Ascending aorta (tissue), 2 donors: Measurements from ENCODE around the gene RHOC. TPM values are rescaled to one million over a fixed set of nuclear protein-coding genes. Genes with fewer than 3 reads are reported as not detected.
A peak's percentile ranks its signal among the peaks of the same experiment; 100 is the strongest.

Experiments
- DNase-seq, 2 donors: peaks; one replicate each; pipeline ENCODE4 v3.0.0-alpha.2; 2019; ENCODE audit warnings: low spot score in 2 of 2
- H3K27ac ChIP-seq, 2 donors: fragments of 200-600 bp; sonication (generic); one replicate each; pipeline ENCODE4 v1.5.1; 2016 to 2017; ENCODE audit warnings: mild to moderate bottlenecking in 1 of 2
- H3K27me3 ChIP-seq: fragments of 200-600 bp; sonication (generic); one replicate; pipeline ENCODE4 v1.5.1; 2017
- H3K36me3 ChIP-seq, 2 donors: fragments of 200-600 bp; sonication (generic); one replicate each; pipeline ENCODE4 v1.5.1; 2016
- H3K4me1 ChIP-seq, 2 donors: fragments of 200-600 bp; sonication (generic); one replicate each; pipeline ENCODE4 v1.5.1; 2016 to 2017; ENCODE audit warnings: mild to moderate bottlenecking in 1 of 2
- H3K4me3 ChIP-seq, 2 donors: fragments of 200-600 bp; sonication (generic); one replicate each; pipeline ENCODE4 v1.5.1; 2016 to 2017; ENCODE audit warnings: mild to moderate bottlenecking in 1 of 2
- H3K9me3 ChIP-seq, 2 donors: fragments of 200-600 bp; sonication (generic); one replicate each; pipeline ENCODE4 v1.5.1; 2016
- intact Hi-C: fragments of 100-400 bp; cut with DNase I; formaldehyde crosslinking; loops from one replicate; pipeline ENCODE4 v1.15.1; 2023
- total RNA-seq: library from RNA; depleted of rRNA; stranded (reverse); fragments of >200 nt; gene quantifications from one replicate; pipeline ENCODE4 v1.1.0, GENCODE V29; 2016
- TF ChIP-seq, protein P1 (sequence below), 3 experiments: fragments of 200-600 bp in 2 of 3; fragments of 450-650 bp in 1 of 3; sonication (generic) in 2 of 3; IDR thresholded peaks; one replicate each; pipeline ENCODE4 v1.5.1; 2016 to 2019; ENCODE audit warnings: antibody characterized with exemption in 3 of 3, mild to moderate bottlenecking in 1 of 3, moderate library complexity in 1 of 3

The RHOC gene
- total RNA-seq, 1 donor from 2014 or later: 379 TPM

DNA sequence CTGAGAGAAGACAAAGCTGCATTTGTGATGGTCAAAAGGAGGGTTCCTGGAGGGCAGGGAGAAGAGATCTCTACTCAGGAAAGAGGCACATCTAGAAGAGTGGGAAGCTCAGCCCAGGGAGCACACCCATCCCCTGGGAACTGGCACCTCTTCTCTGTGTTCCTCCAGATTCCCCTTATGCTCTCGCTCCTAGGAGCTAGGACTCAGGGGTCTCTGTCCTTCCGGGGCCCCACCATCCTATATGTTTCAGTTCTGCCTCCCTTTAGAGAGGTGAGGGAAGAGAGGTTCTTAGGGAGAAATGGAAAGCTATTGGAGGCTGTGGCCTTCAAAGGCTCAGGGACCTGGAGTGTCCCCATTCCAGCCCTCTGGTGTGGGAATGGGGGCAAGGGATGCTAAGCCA lies 12.8 kb upstream of the RHOC start:
- H3K27ac ChIP-seq: no peak overlapping the region
- no peak overlapping the region for H3K4me3 ChIP-seq
- H3K9me3 ChIP-seq: no peaks in the 10 kb centered on the region
- peak in 1 of 2 donors; percentile 43 for DNase-seq
- no peaks in the 10 kb centered on the region for H3K36me3 ChIP-seq
- peaks cover 3 to 8% of the 10 kb centered on the region in 2 donors for H3K4me1 ChIP-seq
- TF ChIP-seq, protein P1, sequence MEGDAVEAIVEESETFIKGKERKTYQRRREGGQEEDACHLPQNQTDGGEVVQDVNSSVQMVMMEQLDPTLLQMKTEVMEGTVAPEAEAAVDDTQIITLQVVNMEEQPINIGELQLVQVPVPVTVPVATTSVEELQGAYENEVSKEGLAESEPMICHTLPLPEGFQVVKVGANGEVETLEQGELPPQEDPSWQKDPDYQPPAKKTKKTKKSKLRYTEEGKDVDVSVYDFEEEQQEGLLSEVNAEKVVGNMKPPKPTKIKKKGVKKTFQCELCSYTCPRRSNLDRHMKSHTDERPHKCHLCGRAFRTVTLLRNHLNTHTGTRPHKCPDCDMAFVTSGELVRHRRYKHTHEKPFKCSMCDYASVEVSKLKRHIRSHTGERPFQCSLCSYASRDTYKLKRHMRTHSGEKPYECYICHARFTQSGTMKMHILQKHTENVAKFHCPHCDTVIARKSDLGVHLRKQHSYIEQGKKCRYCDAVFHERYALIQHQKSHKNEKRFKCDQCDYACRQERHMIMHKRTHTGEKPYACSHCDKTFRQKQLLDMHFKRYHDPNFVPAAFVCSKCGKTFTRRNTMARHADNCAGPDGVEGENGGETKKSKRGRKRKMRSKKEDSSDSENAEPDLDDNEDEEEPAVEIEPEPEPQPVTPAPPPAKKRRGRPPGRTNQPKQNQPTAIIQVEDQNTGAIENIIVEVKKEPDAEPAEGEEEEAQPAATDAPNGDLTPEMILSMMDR (IDR thresholded peaks at IDR 0.05): no peak
- H3K27me3 ChIP-seq: no peaks in the 10 kb centered on the region
- intact Hi-C loops: loop anchor here (5.0 kb wide), 4 partner anchors 163 to 1093 kb away; partner anchors contain the start of genes MAGI3 and RSBN1

DNA sequence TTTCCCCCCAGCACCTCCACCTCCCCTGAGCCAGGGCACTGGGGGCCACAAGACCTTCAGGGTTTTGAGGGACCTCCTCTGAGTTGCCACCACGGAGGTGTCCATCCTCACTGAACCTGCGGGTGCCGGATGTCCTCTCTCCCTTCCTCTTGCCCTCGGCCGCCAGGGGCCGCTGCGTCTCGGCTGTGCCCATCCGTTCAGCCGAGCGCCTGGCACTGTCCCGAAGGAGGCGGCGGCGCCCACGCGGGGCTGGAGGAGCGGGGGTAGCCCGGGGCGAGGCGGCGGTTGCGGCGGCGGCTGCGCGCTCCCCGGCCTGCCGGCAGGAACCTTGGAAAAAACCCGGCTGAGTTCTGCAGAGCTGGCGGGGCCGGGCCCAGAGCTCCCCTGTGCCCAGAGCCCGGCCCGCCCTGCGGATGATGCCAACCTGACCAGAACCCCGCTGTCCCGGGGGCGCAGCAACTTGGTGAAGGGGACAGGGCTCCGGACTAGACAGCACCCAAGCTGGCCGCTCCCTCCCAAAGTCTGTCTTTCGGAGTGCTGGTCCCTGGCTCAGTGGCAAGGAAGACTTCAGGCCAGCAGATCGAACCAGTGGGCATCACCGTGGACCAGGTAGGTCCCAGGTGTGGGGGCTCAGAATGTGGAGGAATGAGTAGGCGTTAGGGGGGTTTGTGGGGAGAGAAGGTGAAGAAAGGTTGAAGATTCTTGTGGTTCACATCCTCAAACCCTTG lies 11.9 kb upstream of the RHOC start:
- TF ChIP-seq, protein P1 (IDR thresholded peaks at IDR 0.05): peak; percentile 68 to 85 (median 75)
- intact Hi-C loops: loop anchor here (5.0 kb wide), 4 partner anchors 163 to 1093 kb away; partner anchors contain the start of genes MAGI3 and RSBN1
- peaks cover 6 to 9% of the 10 kb centered on the region in 2 donors for H3K4me1 ChIP-seq
- DNase-seq: peak in 1 of 2 donors; percentile 89
- H3K36me3 ChIP-seq: no peaks in the 10 kb centered on the region
- no peak overlapping the region for H3K27ac ChIP-seq
- H3K4me3 ChIP-seq: peak overlapping the region; percentile 12 to 49
- H3K27me3 ChIP-seq: no peaks in the 10 kb centered on the region
- H3K9me3 ChIP-seq: no peaks in the 10 kb centered on the region

DNA sequence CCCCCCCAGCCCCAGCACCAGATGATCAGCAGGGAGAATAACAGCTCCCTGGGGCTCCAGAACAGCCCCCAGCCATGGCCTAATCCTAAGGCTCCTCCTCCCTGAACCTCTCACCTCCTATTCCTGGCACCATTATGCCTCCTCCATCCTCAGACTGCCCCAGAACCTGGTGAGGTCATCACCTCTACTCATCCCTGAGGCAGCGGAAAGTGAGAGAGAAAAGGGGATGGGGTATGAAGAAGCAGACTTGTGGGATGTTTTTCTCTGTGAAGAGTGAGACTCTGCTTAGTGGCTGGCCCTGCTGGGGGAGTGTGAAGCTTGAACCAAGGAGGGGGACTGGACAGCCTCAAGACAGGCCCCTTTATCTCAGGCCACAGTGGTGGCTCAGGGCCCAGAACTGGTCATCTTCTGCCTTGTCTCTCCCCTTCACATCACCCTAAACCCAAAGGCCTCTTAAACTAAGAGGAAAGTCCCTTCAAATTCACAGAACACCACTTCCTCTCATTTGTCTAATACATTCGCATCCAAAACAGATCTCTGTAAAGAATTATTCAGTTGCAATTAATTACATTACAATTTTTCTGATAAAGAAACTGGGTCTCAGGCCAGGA lies 10.4 kb upstream of the RHOC start:
- TF ChIP-seq, protein P1 (IDR thresholded peaks at IDR 0.05): no peak
- Histone ChIP-seq H3K27me3 (no peaks in the 10 kb centered on the region), H3K27ac (no peak overlapping the region), H3K4me1 (peaks cover 6 to 13% of the 10 kb centered on the region in 2 donors), H3K9me3 (no peaks in the 10 kb centered on the region), H3K4me3 (no peak overlapping the region), H3K36me3 (no peaks in the 10 kb centered on the region)
- intact Hi-C loops: loop anchor here (2.0 to 5.0 kb wide), 7 partner anchors 87 to 1095 kb away; partner anchors contain the start of genes LRIG2, MAGI3, RSBN1 and SLC16A1
- DNase-seq: peak in 1 of 2 donors; percentile 53

DNA sequence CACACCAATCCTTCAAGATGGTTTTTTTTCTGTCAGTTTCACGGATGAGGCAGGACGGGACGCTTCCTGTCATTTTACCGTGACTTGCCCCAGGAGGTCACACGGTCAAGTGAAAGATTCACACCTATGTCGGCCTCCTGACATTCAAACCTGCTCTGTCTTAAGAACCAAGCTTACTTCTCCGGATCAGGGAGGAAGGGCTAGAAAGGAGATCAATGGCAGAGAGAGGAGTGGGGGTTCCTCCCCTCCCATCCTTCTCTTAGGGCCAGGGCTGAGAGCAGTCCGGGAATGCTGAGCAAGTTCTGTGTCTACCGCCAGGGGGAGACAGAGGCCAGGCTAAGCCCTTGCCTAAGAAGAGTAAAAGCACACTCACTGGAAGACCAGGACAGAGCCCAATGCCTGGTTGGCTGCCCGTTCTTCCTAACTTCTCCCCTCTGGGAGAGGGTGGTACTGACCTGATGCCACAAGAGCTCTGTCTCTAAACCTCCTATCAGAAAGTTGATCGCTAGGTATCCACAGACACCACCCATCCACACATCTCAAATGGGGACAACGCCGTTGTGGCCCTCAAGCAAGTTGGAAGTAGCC lies 9.3 kb upstream of the RHOC start:
- Histone ChIP-seq H3K4me1 (peaks cover 6 to 13% of the 10 kb centered on the region in 2 donors), H3K27ac (peak overlapping the region; percentile 62 to 63), H3K36me3 (no peaks in the 10 kb centered on the region), H3K9me3 (no peaks in the 10 kb centered on the region), H3K4me3 (peak overlapping the region; percentile 80 to 85), H3K27me3 (no peaks in the 10 kb centered on the region)
- DNase-seq: peak in 1 of 2 donors; percentile 92
- intact Hi-C loops: loop anchor here (1.0 to 5.0 kb wide), 8 partner anchors 89 to 1096 kb away; partner anchors contain the start of genes LRIG2, MAGI3, RSBN1 and SLC16A1
- TF ChIP-seq, protein P1 (IDR thresholded peaks at IDR 0.05): peak; percentile 85 to 94 (median 93)

DNA sequence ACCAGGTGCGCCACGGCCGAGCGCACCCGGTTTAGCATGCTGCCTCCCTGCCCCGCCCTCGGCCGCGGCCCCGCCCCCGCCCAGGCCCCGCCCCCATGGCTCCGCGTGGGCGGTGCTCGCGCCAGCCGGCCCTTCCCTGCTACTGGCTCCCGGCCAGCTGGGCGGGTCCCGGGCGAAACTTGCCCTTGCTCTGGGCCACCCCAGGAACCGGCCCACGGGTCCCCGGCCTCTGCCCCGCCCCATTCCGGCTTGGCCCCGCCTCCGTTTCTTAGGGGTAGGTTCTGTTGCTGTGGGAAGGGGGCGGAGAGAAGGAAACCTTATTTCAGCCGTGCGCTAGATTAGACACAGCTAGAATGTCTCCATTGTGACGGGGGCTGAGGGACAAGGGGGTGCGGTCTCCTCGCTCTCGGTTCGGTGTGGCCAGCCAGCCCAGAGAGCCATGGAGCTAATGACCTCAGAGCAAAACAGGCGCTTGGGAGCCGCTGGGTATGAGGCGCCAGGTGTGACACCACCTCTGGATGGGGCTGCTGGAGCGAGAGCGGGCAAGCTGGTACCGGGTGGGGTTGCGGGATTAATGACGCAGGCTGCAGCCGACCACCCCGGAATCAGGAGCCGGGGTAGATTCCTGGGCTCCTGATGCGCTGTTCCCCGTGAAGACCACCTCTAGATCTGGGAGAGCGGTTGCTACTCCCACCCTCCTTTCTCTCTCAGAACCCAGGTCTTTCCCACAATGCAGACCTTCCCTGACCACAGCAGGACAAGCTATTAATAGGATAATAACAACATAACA lies 8.5 kb upstream of the RHOC start, which contains the start of gene PPM1J:
PPM1J (minus strand) TSS at position 69 of the 790 bp plus-strand sequence; CDS start at position 38, 31 bp downstream.
- intact Hi-C loops: loop anchor here (1.0 to 5.0 kb wide), 13 partner anchors 89 to 1267 kb away; partner anchors contain the start of genes AP4B1, ATP5PB, CAPZA1 and DCLRE1B
- TF ChIP-seq, protein P1 (IDR thresholded peaks at IDR 0.05): no peak
- H3K27ac ChIP-seq: peak within 1 kb of the TSS; percentile 62 to 65
- peaks cover 6 to 13% of the 10 kb centered on the region in 2 donors for H3K4me1 ChIP-seq
- no peaks in the 10 kb centered on the region for H3K9me3 ChIP-seq
- DNase-seq: peak; percentile 96 to 99
- no peaks in the 10 kb centered on the region for H3K36me3 ChIP-seq
- no peaks in the 10 kb centered on the region for H3K27me3 ChIP-seq
- H3K4me3 ChIP-seq: peak within 1 kb of the TSS; percentile 80 to 85
